ENCODE results near the gene IKZF4. TPM values are rescaled to one million over a fixed set of nuclear protein-coding genes. Genes with fewer than 3 reads are reported as not detected.

IKZF4 gene
- total RNA-seq, 2 experiments from 2014 or later, result 2.5 to 5.0 TPM

GRCh38 chr12:56042843-56043242 is 22.0 kb downstream of the IKZF4 start:
- TF ChIP-seq CTCF (IDR thresholded peaks at IDR 0.05), result no peak
- intact Hi-C loops (cut with DNase I, micrococcal nuclease), result loop anchor here (1.0 to 10.0 kb wide), 8 partner anchors 61 to 301 kb away; partner anchors contain the start of genes PA2G4 (in 2 of the 2), ANKRD52 (in 1 of the 2), DGKA (in 1 of the 2) and DNAJC14 (in 1 of the 2)

GRCh38 chr12:56046027-56046780 is 25.4 kb downstream of the IKZF4 start:
- POLR2A ChIA-PET, result interaction anchor here (1.1 to 5.8 kb wide), 5 partner anchors 50 to 217 kb away, joined by 3 to 32 read pairs (median 8); partner anchors contain the start of genes DNAJC14, ESYT1, PA2G4 and ZC3H10
- H3K27ac ChIP-seq (ENCODE audit: low read depth in 1 of 2, low read length in 2 of 2), result peak overlapping the region in 1 of 2 donors; percentile 25

More at GRCh38 chr12:56042843-56043242, 22.0 kb downstream of the IKZF4 start:
- no peak for DNase-seq
- no peak for ATAC-seq (ENCODE audit: poor library complexity)
- Histone ChIP-seq H3K27ac (ENCODE audit: low read depth in 1 of 2, low read length in 2 of 2) (peak overlapping the region; percentile 88 to 90), H3K36me3 (ENCODE audit: insufficient read depth, low read length) (peaks cover 33% of the 10 kb centered on the region), H3K4me1 (ENCODE audit: insufficient read depth, low read length) (peaks cover 34% of the 10 kb centered on the region), H3K9me3 (ENCODE audit: control insufficient read depth in 1 of 2, insufficient read depth in 1 of 2, low read length in 2 of 2) (no peaks in the 10 kb centered on the region), H3K27me3 (ENCODE audit: control insufficient read depth in 1 of 2, insufficient read depth in 2 of 2, low read length in 2 of 2) (no peaks in the 10 kb centered on the region), H3K4me3 (ENCODE audit: low read length) (peak overlapping the region; percentile 95)
- Mint-ChIP-seq H3K36me3 (ENCODE audit: low read depth) (peaks cover 50% of the 10 kb centered on the region), H3K9me3 (no peaks in the 10 kb centered on the region), H3K4me3 (peak overlapping the region; percentile 94), H3K27me3 (no peaks in the 10 kb centered on the region), H3K27ac (peak overlapping the region; percentile 86), H3K4me1 (ENCODE audit: low read depth) (peaks cover 57% of the 10 kb centered on the region)
- ChIA-PET POLR2A (interaction anchor here (5.8 kb wide), 1 partner anchor 61 kb away, joined by 32 read pairs; the partner anchor contains the start of gene PA2G4), CTCF (interaction anchor here (2.0 kb wide), 1 partner anchor 46 kb away, joined by 8 read pairs; the partner anchor contains the start of gene SUOX)

More at GRCh38 chr12:56046027-56046780, 25.4 kb downstream of the IKZF4 start:
- Mint-ChIP-seq H3K27me3 (no peaks in the 10 kb centered on the region), H3K4me1 (ENCODE audit: low read depth) (peaks cover 39% of the 10 kb centered on the region), H3K27ac (no peak overlapping the region), H3K4me3 (no peak overlapping the region), H3K36me3 (ENCODE audit: low read depth) (peaks cover 50% of the 10 kb centered on the region), H3K9me3 (no peaks in the 10 kb centered on the region)
- Histone ChIP-seq H3K9me3 (ENCODE audit: control insufficient read depth in 1 of 2, insufficient read depth in 1 of 2, low read length in 2 of 2) (no peaks in the 10 kb centered on the region), H3K4me1 (ENCODE audit: insufficient read depth, low read length) (peaks cover 27% of the 10 kb centered on the region), H3K27me3 (ENCODE audit: control insufficient read depth in 1 of 2, insufficient read depth in 2 of 2, low read length in 2 of 2) (no peaks in the 10 kb centered on the region), H3K36me3 (ENCODE audit: insufficient read depth, low read length) (peaks cover 33% of the 10 kb centered on the region), H3K4me3 (ENCODE audit: low read length) (no peak overlapping the region)
- no peak for ATAC-seq (ENCODE audit: poor library complexity)
- no peak for DNase-seq
- intact Hi-C loops (cut with DNase I, micrococcal nuclease), result loop anchor here (2.0 to 10.0 kb wide), 6 partner anchors 73 to 421 kb away; partner anchors contain the start of genes NABP2 (in 1 of the 2), ORMDL2 (in 1 of the 2), RNF41 (in 1 of the 2) and SARNP (in 1 of the 2)
- CTCF ChIA-PET, result interaction anchor here (1.2 to 3.2 kb wide), 11 partner anchors 8 to 144 kb away, joined by 3 to 24 read pairs (median 6); partner anchors contain the start of genes PA2G4, RPL41, SMARCC2 and ZC3H10
- TF ChIP-seq CTCF (IDR thresholded peaks at IDR 0.05), result no peak

Measured in CD4-positive, alpha-beta T cell (primary cell).